ENCODE measurements around the gene ACSL5.
"Not testable (repeated sequence)": the region's sequence is repeated elsewhere in the genome, so short reads cannot be mapped to it uniquely, and the experiment has no call there.

Gene ACSL5

GRCh38 chr10:112351146-112351545 is 22.8 kb upstream of the ACSL5 start:
- DNase-seq (ENCODE audit: low read depth in 3 of 3) = no peak

- no peak for DNase-seq (ENCODE audit: low read depth in 3 of 3)
These were observed 21.9 kb upstream of the ACSL5 start for GRCh38 chr10:112352044-112352443.

GRCh38 chr10:112353046-112353445 is 20.9 kb upstream of the ACSL5 start:
- DNase-seq (ENCODE audit: low read depth in 3 of 3) = no peak

- no peak for DNase-seq (ENCODE audit: low read depth in 3 of 3)
These were observed 17.2 kb upstream of the ACSL5 start for GRCh38 chr10:112356686-112357085.

- DNase-seq (ENCODE audit: low read depth in 3 of 3) = no peak
These were observed 14.2 kb upstream of the ACSL5 start for GRCh38 chr10:112359606-112360307.

- DNase-seq (ENCODE audit: low read depth in 3 of 3) = no peak
These were observed 13.3 kb upstream of the ACSL5 start for GRCh38 chr10:112360308-112361270.

- DNase-seq (ENCODE audit: low read depth in 3 of 3) = no peak
These were observed 11.8 kb upstream of the ACSL5 start for GRCh38 chr10:112361951-112362751.

GRCh38 chr10:112362833-112363232 is 11.1 kb upstream of the ACSL5 start:
- no peak for DNase-seq (ENCODE audit: low read depth in 3 of 3)

GRCh38 chr10:112363696-112364688 is 9.9 kb upstream of the ACSL5 start:
- no peak for DNase-seq (ENCODE audit: low read depth in 3 of 3)

GRCh38 chr10:112365014-112365432 is 8.9 kb upstream of the ACSL5 start:
- no peak for DNase-seq (ENCODE audit: low read depth in 3 of 3)

- DNase-seq (ENCODE audit: low read depth in 3 of 3) = no peak
These were observed 8.5 kb upstream of the ACSL5 start for GRCh38 chr10:112365451-112365850.

GRCh38 chr10:112366992-112367391 is 6.9 kb upstream of the ACSL5 start:
- DNase-seq (ENCODE audit: low read depth in 3 of 3) = no peak

GRCh38 chr10:112367516-112367915 is 6.4 kb upstream of the ACSL5 start:
- DNase-seq (ENCODE audit: low read depth in 3 of 3) = no peak

- no peak for DNase-seq (ENCODE audit: low read depth in 3 of 3)
These were observed 4.2 kb upstream of the ACSL5 start for GRCh38 chr10:112369495-112370423.

- DNase-seq (ENCODE audit: low read depth in 3 of 3) = no peak
These were observed 3.5 kb upstream of the ACSL5 start for GRCh38 chr10:112370424-112370819.

GRCh38 chr10:112371326-112371725 is 2.6 kb upstream of the ACSL5 start:
- not testable (repeated sequence) for DNase-seq (ENCODE audit: low read depth in 3 of 3)

GRCh38 chr10:112372182-112372810 is 1.6 kb upstream of the ACSL5 start:
- not testable (repeated sequence) for DNase-seq (ENCODE audit: low read depth in 3 of 3)

- peak in 1 of 3 experiments; percentile 14 for DNase-seq (ENCODE audit: low read depth in 3 of 3)
These were observed 1.0 kb downstream of the ACSL5 start for GRCh38 chr10:112374724-112375541.

Data from stimulated activated CD4-positive, alpha-beta T cell treated with anti-CD3 and anti-CD28 coated beads, TNF-alpha, amount 100 ng/mL, for 24 hours (primary cell).